ENCODE data around the gene SASS6.
A peak's percentile ranks its signal among the peaks of the same experiment; 100 is the strongest.

SASS6 gene

GRCh38 chr1:100168051-100168450, 35.3 kb upstream of the SASS6 start:
- no peaks in the 10 kb centered on the region for H3K36me3 ChIP-seq (ENCODE audit: insufficient read depth, low read length)
- no peaks in the 10 kb centered on the region for H3K27me3 ChIP-seq (ENCODE audit: insufficient read depth, low read length, poor library complexity, severe bottlenecking)
- H3K4me2 ChIP-seq (ENCODE audit: low read depth, low read length, poor library complexity, severe bottlenecking) = no peak overlapping the region
- no peak overlapping the region for H3K4me3 ChIP-seq (ENCODE audit: low read length, poor library complexity, severe bottlenecking)
- H3K9me2 ChIP-seq (replicated peaks; ENCODE audit: low read depth, low read length) = no peaks in the 10 kb centered on the region
- no peaks in the 10 kb centered on the region for H3K9me3 ChIP-seq (ENCODE audit: insufficient read depth, low read depth, low read length)
- TF ChIP-seq EZH2phosphoT487 (IDR thresholded peaks at IDR 0.05; ENCODE audit: borderline replicate concordance) (no peak), CTCF (conservative IDR thresholded peaks at IDR 0.05; ENCODE audit: low read length) (no peak)
- H4K20me1 ChIP-seq (ENCODE audit: insufficient read depth, low read length, poor library complexity, severe bottlenecking) = no peaks in the 10 kb centered on the region
- no peaks in the 10 kb centered on the region for H3K79me2 ChIP-seq (ENCODE audit: insufficient read depth, low read length)
- H3F3A ChIP-seq (ENCODE audit: low read depth) = no peaks in the 10 kb centered on the region
- no peak overlapping the region for H3K9ac ChIP-seq (ENCODE audit: low read depth, low read length, poor library complexity, severe bottlenecking)
- H3K4me1 ChIP-seq (ENCODE audit: insufficient read depth, low read length, poor library complexity, severe bottlenecking) = no peaks in the 10 kb centered on the region
- H2AFZ ChIP-seq (ENCODE audit: low read length) = no peak overlapping the region

GRCh38 chr1:100164702-100165101, 32.0 kb upstream of the SASS6 start:
- Histone ChIP-seq H3K9me2 (replicated peaks; ENCODE audit: low read depth, low read length) (no peaks in the 10 kb centered on the region), H3K36me3 (ENCODE audit: insufficient read depth, low read length) (no peaks in the 10 kb centered on the region), H2AFZ (ENCODE audit: low read length) (no peak overlapping the region), H3K27me3 (ENCODE audit: insufficient read depth, low read length, poor library complexity, severe bottlenecking) (no peaks in the 10 kb centered on the region), H3K9me3 (ENCODE audit: insufficient read depth, low read depth, low read length) (no peaks in the 10 kb centered on the region), H3K9ac (ENCODE audit: low read depth, low read length, poor library complexity, severe bottlenecking) (no peak overlapping the region), H3K4me3 (ENCODE audit: low read length, poor library complexity, severe bottlenecking) (no peak overlapping the region), H3F3A (ENCODE audit: low read depth) (no peaks in the 10 kb centered on the region), H3K4me1 (ENCODE audit: insufficient read depth, low read length, poor library complexity, severe bottlenecking) (no peaks in the 10 kb centered on the region), H4K20me1 (ENCODE audit: insufficient read depth, low read length, poor library complexity, severe bottlenecking) (no peaks in the 10 kb centered on the region), H3K4me2 (ENCODE audit: low read depth, low read length, poor library complexity, severe bottlenecking) (no peak overlapping the region), H3K79me2 (ENCODE audit: insufficient read depth, low read length) (no peaks in the 10 kb centered on the region)
- TF ChIP-seq EZH2phosphoT487 (IDR thresholded peaks at IDR 0.05; ENCODE audit: borderline replicate concordance) (no peak), CTCF (conservative IDR thresholded peaks at IDR 0.05; ENCODE audit: low read length) (no peak)

- Histone ChIP-seq H3K9me2 (replicated peaks; ENCODE audit: low read depth, low read length) (no peaks in the 10 kb centered on the region), H3K9me3 (ENCODE audit: insufficient read depth, low read depth, low read length) (no peaks in the 10 kb centered on the region), H3K4me1 (ENCODE audit: insufficient read depth, low read length, poor library complexity, severe bottlenecking) (no peaks in the 10 kb centered on the region), H3K27me3 (ENCODE audit: insufficient read depth, low read length, poor library complexity, severe bottlenecking) (no peaks in the 10 kb centered on the region), H3K4me3 (ENCODE audit: low read length, poor library complexity, severe bottlenecking) (no peak overlapping the region), H3F3A (ENCODE audit: low read depth) (no peaks in the 10 kb centered on the region), H3K9ac (ENCODE audit: low read depth, low read length, poor library complexity, severe bottlenecking) (no peak overlapping the region), H3K4me2 (ENCODE audit: low read depth, low read length, poor library complexity, severe bottlenecking) (no peak overlapping the region), H3K36me3 (ENCODE audit: insufficient read depth, low read length) (no peaks in the 10 kb centered on the region), H2AFZ (ENCODE audit: low read length) (peak overlapping the region; percentile 67), H4K20me1 (ENCODE audit: insufficient read depth, low read length, poor library complexity, severe bottlenecking) (no peaks in the 10 kb centered on the region), H3K79me2 (ENCODE audit: insufficient read depth, low read length) (no peaks in the 10 kb centered on the region)
- no peak for TF ChIP-seq CTCF (conservative IDR thresholded peaks at IDR 0.05; ENCODE audit: low read length)
- TF ChIP-seq EZH2phosphoT487 (IDR thresholded peaks at IDR 0.05; ENCODE audit: borderline replicate concordance) = no peak
Measured at GRCh38 chr1:100164216-100164615, 31.5 kb upstream of the SASS6 start.
